Left ventricle myocardium inferior (tissue), 1 donor: ENCODE measurements around the gene RFTN1. TPM values are rescaled to one million over a fixed set of nuclear protein-coding genes. Genes with fewer than 3 reads are reported as not detected.
A peak's percentile ranks its signal among the peaks of the same experiment; 100 is the strongest.

Experiments
- DNase-seq: peaks from one replicate; pipeline ENCODE4 v3.0.0-alpha.2; 2020
- H3K27ac ChIP-seq: fragments of 200-600 bp; replicated peaks from 2 replicates; pipeline ENCODE4 v1.8.0; 2021
- H3K27me3 ChIP-seq: fragments of 200-600 bp; 2 replicates; pipeline ENCODE4 v1.8.0; 2021; ENCODE audit warnings: low read depth
- H3K36me3 ChIP-seq: fragments of 200-600 bp; 2 replicates; pipeline ENCODE4 v1.8.0; 2021
- H3K4me1 ChIP-seq: fragments of 200-600 bp; 2 replicates; pipeline ENCODE4 v1.8.0; 2021
- H3K4me3 ChIP-seq: fragments of 200-600 bp; 2 replicates; pipeline ENCODE4 v1.8.0; 2021; ENCODE audit warnings: mild to moderate bottlenecking, moderate library complexity
- H3K9me3 ChIP-seq: fragments of 200-600 bp; replicated peaks from 2 replicates; pipeline ENCODE4 v1.8.0; 2021
- intact Hi-C: fragments of 100-400 bp; cut with micrococcal nuclease; formaldehyde crosslinking; loops from one replicate; pipeline ENCODE4 v1.11.0; 2022
- long read RNA-seq: library from polyadenylated mRNA; unstranded; transcript quantifications from one replicate; pipeline ENCODE4 v2.0.0, GENCODE V29; 2021
- total RNA-seq: library from RNA; stranded (reverse); fragmentation: NEBNext Ultra II Directional; extraction: Animal tissue kit (Norgen Biotek cat#: 25700); gene quantifications from one replicate; pipeline ENCODE4 v1.2.1, GENCODE V29; 2021
- TF ChIP-seq, protein P1 (sequence below): fragments of 200-600 bp; IDR thresholded peaks from 2 replicates; pipeline ENCODE4 v1.8.0; 2021; ENCODE audit warnings: antibody characterized with exemption, mild to moderate bottlenecking, borderline replicate concordance
- donor health status: DM: no; HTN: yes; CAD: no; lungs with severe emphysema.

RFTN1 gene
- 22.9 TPM for total RNA-seq
- long read RNA-seq, transcript RFTN1-201 (10 exons, 2,982 nt) = major isoform, 7 of 9 reads
- long read RNA-seq, partial matches to known transcripts = 0 of 9 reads
- long read RNA-seq, other reads (novel, unspliced or antisense) = 2 of 9 reads

- peaks cover 96% of the 10 kb centered on the region for H3K4me1 ChIP-seq
- no peaks in the 10 kb centered on the region for H3K27me3 ChIP-seq
- peak; percentile 64 for DNase-seq
- intact Hi-C loops = loop anchor here (10.0 kb wide), 1 partner anchor 139 kb away; no protein-coding TSS in a partner anchor
- peak within 1 kb of the TSS; percentile 91 for H3K27ac ChIP-seq
- TF ChIP-seq, protein P1, sequence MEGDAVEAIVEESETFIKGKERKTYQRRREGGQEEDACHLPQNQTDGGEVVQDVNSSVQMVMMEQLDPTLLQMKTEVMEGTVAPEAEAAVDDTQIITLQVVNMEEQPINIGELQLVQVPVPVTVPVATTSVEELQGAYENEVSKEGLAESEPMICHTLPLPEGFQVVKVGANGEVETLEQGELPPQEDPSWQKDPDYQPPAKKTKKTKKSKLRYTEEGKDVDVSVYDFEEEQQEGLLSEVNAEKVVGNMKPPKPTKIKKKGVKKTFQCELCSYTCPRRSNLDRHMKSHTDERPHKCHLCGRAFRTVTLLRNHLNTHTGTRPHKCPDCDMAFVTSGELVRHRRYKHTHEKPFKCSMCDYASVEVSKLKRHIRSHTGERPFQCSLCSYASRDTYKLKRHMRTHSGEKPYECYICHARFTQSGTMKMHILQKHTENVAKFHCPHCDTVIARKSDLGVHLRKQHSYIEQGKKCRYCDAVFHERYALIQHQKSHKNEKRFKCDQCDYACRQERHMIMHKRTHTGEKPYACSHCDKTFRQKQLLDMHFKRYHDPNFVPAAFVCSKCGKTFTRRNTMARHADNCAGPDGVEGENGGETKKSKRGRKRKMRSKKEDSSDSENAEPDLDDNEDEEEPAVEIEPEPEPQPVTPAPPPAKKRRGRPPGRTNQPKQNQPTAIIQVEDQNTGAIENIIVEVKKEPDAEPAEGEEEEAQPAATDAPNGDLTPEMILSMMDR = no peak
- peak within 1 kb of the TSS; percentile 82 for H3K4me3 ChIP-seq
- no peaks in the 10 kb centered on the region for H3K36me3 ChIP-seq
- no peaks in the 10 kb centered on the region for H3K9me3 ChIP-seq
Measured at GRCh38 chr3:16513141-16514020, at the start of gene RFTN1. Gene RFTN1, minus strand, starts transcription at chr3:16513699. Its CDS starts 19,830 bp downstream, at chr3:16493869.

GRCh38 chr3:16559653-16560365, 46.3 kb upstream of the RFTN1 start:
- intact Hi-C loops = no loop called here
- H3K4me1 ChIP-seq = no peaks in the 10 kb centered on the region

DNA sequence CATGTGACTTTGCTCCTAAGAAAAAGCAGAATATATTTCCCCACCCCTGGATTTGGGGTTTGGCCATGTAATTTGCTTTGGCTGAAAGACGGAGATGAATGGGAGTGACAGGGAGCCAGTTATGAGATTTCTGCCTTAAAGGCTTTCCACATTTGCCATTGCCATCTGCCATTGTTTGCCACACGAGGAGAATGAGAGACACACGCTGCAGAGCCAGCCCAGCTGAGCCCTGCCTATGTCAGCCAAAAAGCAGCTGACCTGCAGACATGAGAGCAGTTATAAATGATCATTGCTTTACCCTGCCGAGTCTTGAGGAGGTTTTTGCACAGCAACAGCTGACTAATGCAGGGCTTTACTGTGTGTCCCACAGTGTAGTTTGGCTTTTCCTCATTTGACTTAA, 40.6 kb upstream of the RFTN1 start:
- intact Hi-C loops = no loop called here
- Histone ChIP-seq H3K36me3 (no peaks in the 10 kb centered on the region), H3K27ac (no peak overlapping the region), H3K27me3 (no peaks in the 10 kb centered on the region), H3K9me3 (no peaks in the 10 kb centered on the region), H3K4me3 (no peak overlapping the region), H3K4me1 (peaks cover 10% of the 10 kb centered on the region)
- DNase-seq = no peak
- TF ChIP-seq, protein P1 = no peak

More at GRCh38 chr3:16559653-16560365, 46.3 kb upstream of the RFTN1 start:
- Histone ChIP-seq H3K9me3 (peaks cover 12% of the 10 kb centered on the region), H3K27ac (no peak overlapping the region), H3K27me3 (no peaks in the 10 kb centered on the region), H3K36me3 (no peaks in the 10 kb centered on the region), H3K4me3 (no peak overlapping the region)
- DNase-seq = no peak
- TF ChIP-seq, protein P1 = no peak

DNA sequence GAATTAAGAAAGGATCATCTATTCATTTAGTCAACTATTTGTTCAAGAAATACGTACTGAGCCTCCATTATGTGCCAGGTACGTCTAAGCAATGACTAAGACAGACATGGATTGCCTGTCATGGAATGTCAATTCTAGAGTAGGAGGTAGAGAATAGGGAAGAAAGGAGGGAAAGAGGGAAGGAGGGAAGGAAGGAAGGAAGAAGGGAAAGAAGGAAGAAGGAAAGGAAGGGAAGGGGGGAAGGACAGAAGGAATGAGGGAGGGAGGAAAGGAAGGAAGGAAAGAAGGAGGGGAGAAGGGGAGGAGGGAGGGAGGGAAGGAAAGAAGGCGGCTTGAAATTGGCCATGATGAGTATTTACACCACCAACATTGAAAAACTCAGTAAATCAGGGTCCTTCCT, 39.3 kb upstream of the RFTN1 start:
- Histone ChIP-seq H3K9me3 (no peaks in the 10 kb centered on the region), H3K27ac (no peak overlapping the region), H3K4me3 (no peak overlapping the region), H3K36me3 (no peaks in the 10 kb centered on the region), H3K27me3 (no peaks in the 10 kb centered on the region), H3K4me1 (peaks cover 10% of the 10 kb centered on the region)
- intact Hi-C loops = no loop called here
- TF ChIP-seq, protein P1 = no peak
- no peak for DNase-seq

DNA sequence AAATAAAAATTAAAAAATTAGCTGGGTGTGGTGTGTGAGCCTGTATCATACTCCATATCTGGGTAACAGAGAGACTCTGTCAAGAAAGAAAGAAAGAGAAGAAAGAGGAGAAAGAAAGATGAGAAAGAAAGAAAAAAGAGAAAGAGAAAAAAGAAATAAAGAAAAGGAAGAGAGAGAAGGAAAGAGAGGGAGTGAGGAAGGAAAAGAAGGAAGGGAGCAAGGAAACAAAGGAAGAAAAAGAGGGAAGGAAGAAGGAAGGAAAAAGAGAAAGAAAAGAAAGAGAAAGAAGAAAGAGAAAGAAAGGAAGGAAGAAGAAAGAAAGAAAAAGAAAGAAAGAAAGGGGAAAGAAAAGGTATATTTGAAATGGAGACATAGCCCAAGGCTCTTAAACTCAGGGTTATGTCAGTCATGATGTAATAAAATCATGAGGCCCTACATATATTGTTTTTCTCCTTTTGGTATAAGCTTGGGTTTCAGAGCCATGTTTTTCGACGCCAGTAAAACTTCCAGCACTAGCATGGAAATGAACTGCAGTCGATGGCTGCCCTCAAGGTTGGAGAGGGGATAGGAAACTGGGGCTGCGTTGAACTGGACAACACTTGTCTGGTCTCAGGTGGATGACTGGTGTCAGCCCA, 38.0 kb upstream of the RFTN1 start:
- TF ChIP-seq, protein P1 = no peak
- intact Hi-C loops = no loop called here
- no peak for DNase-seq
- Histone ChIP-seq H3K9me3 (no peaks in the 10 kb centered on the region), H3K27ac (no peak overlapping the region), H3K4me1 (peaks cover 21% of the 10 kb centered on the region), H3K36me3 (no peaks in the 10 kb centered on the region), H3K4me3 (no peak overlapping the region), H3K27me3 (no peaks in the 10 kb centered on the region)
